ENCODE measurements around the gene TYW1.
"Not testable (repeated sequence)": the region's sequence is repeated elsewhere in the genome, so short reads cannot be mapped to it uniquely, and the experiment has no call there.

TYW1 gene

DNA sequence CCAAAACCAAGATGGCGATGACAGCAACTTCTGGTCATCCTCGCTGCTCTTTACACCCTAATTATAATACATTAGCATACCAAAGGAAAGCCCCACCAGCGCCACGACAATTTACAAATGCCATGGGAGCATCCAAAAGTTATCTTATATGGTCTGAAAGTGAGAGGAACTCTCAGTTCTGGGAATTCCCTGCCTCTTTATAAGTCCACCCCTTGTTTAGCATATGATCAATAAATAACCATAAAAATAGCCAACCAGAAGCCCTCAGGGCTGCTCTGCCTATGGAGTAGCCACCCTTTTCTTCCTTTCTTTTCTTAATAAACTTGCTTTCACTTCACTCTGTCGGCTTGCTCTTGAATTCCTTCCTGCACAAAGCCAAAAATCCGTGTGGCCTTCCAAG lies 262.7 kb downstream of the TYW1 start:
- not testable (repeated sequence) for DNase-seq

GRCh38 chr7:67260166-67260586 lies 263.5 kb downstream of the TYW1 start:
- peak; percentile 12 for DNase-seq

DNA sequence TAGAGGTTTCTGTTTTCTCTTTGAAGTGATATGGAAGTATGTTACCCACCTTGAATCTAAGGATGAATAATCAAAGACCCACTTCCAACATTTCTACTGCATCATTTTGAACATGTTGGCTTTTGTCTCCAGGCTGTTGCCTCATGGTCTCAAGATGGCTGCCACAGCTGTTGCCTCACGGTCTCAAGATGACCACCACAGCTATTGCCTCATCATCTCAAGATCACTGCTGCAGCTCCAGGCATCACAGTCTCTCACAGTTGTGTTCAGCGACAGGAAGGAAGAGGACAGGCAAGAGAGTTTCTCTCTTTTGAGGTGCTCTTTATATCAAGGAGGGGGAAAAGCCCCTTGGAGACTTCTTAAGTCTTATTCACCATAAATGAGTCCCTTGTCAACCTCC lies 267.4 kb downstream of the TYW1 start:
- DNase-seq: peak; percentile 5

DNA sequence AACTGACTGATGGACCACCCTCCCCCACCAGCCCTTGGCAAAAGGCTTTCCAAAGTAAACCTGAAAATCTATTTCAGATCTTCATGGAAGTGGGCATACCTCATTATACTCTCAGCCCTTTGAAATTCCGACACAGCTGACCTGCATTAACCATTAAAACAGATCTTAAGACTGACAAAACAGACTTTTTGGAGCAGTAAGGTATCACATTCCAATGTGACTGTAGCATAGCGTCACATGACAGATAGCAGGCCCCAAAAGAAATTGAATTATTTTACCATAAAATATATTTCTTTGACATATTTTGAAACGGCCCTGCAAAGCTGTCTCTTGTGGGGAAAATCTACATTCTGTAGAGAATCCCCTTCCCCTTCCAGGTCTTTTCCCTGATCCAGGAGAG lies 269.4 kb downstream of the TYW1 start:
- DNase-seq: not testable (repeated sequence)

DNA sequence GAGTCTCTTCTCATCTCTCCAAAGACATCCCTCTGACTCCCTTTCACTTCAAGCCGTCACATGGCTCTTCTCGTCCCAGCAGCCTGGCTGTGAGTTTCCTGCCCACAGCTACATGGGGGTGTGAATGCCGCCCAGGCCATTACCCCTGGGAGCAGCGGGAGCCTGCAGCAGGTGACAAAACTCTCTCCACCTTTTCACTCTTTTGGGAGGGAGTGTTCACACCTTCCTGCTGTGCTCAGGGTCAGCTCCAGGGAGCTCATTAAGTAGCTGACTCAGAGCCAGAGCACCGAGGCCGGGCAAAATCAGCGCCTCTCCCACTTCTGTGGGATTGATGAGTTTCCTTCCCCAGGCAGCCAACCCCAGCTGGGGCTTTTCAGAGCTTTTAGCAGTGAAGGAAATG lies 271.3 kb downstream of the TYW1 start:
- DNase-seq: no peak

DNA sequence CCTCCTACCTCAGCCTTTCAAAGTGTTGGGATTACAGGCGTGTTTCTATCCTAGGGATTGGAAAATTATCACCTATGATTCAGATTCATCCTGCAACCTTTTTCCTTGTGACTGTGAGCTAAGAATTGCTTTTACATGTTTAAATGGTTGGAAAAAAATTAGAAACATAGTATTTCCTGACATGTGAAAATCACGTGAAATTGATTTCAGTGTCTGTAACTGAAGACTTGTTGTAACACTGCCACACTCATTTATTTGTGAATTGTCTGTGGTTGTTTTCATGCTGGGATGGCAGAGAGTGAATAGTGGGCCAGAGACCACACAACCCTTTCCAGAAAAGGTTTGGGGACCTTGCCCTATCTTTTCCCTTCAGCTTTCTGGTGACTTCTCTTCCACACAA lies 273.3 kb downstream of the TYW1 start:
- not testable (repeated sequence) for DNase-seq

All from hematopoietic multipotent progenitor cell treated with erythropoietin and hydrocortisone succinate and interleukin-3 and kit ligand, for 6 days (in vitro differentiated cells).